Hepatocyte (in vitro differentiated cells): ENCODE results near the gene MIP. TPM values are rescaled to one million over a fixed set of nuclear protein-coding genes. Genes with fewer than 3 reads are reported as not detected.
A peak's percentile ranks its signal among the peaks of the same experiment; 100 is the strongest.

ENCODE experiments used
- DNase-seq: peaks from one replicate; pipeline ENCODE4 v3.0.0-alpha.2; 2016; ENCODE audit warnings: low spot score
- H2AFZ ChIP-seq: fragments of 200-600 bp; sonication (generic); 2 replicates; pipeline ENCODE4 v1.6.0; 2016; ENCODE audit warnings: antibody characterized with exemption, mild to moderate bottlenecking
- H3K27ac ChIP-seq: fragments of 200-600 bp; sonication (generic); 2 replicates; pipeline ENCODE4 v1.5.1; 2016; ENCODE audit warnings: mild to moderate bottlenecking
- H3K27me3 ChIP-seq: fragments of 200-600 bp; sonication (generic); 2 replicates; pipeline ENCODE4 v1.6.1; 2016
- H3K36me3 ChIP-seq: fragments of 200-600 bp; sonication (generic); replicated peaks from 2 replicates; pipeline ENCODE4 v1.5.1; 2016; ENCODE audit warnings: low read depth; ENCODE audit not compliant: insufficient read depth
- H3K4me1 ChIP-seq: fragments of 200-600 bp; sonication (generic); 2 replicates; pipeline ENCODE4 v1.5.1; 2016; ENCODE audit warnings: mild to moderate bottlenecking, moderate library complexity; ENCODE audit not compliant: insufficient read depth
- H3K4me2 ChIP-seq: fragments of 200-600 bp; sonication (generic); 2 replicates; pipeline ENCODE4 v1.6.0; 2016
- H3K4me3 ChIP-seq: fragments of 200-600 bp; sonication (generic); 2 replicates; pipeline ENCODE4 v1.5.1; 2016; ENCODE audit warnings: mild to moderate bottlenecking
- H3K79me2 ChIP-seq: fragments of 200-600 bp; sonication (generic); 2 replicates; pipeline ENCODE4 v1.6.0; 2017; ENCODE audit warnings: mild to moderate bottlenecking
- H3K9me2 ChIP-seq: fragments of 200-600 bp; sonication (generic); replicated peaks from 2 replicates; pipeline ENCODE4 v1.6.0; 2017; ENCODE audit warnings: mild to moderate bottlenecking; ENCODE audit not compliant: insufficient read depth
- H3K9me3 ChIP-seq: fragments of 200-600 bp; sonication (generic); 2 replicates; pipeline ENCODE4 v1.5.1; 2016; ENCODE audit warnings: low read depth, mild to moderate bottlenecking
- H4K20me1 ChIP-seq: fragments of 200-600 bp; sonication (generic); 2 replicates; pipeline ENCODE4 v1.6.0; 2016; ENCODE audit warnings: mild to moderate bottlenecking; ENCODE audit not compliant: insufficient read depth, poor library complexity, severe bottlenecking
- EZH2 ChIP-seq: fragments of 200-600 bp; sonication (generic); IDR thresholded peaks from 2 replicates; pipeline ENCODE4 v1.6.1; 2016; ENCODE audit warnings: antibody characterized with exemption, mild to moderate bottlenecking, borderline replicate concordance
- EZH2phosphoT487 ChIP-seq: fragments of 200-600 bp; sonication (generic); IDR thresholded peaks from one replicate; pipeline ENCODE4 v1.6.1; 2018; ENCODE audit warnings: antibody characterized with exemption, mild to moderate bottlenecking, low read depth, moderate library complexity; ENCODE audit not compliant: unreplicated experiment, severe bottlenecking
- WGBS: methylation state at CpG from one replicate; pipeline ENCODE4 v1.1.6; 2016; ENCODE audit warnings: low lambda C conversion rate; ENCODE audit errors: missing lambda C conversion rate; 5-methylcytosine and 5-hydroxymethylcytosine counted together
- polyA plus RNA-seq: library from polyadenylated mRNA; unstranded; fragments of >200 nt; fragmentation: Nextera tagmentation; extraction: Ambion mirVana; gene quantifications from 2 replicates; pipeline ENCODE4 v1.2.1, GENCODE V29; 2016
- total RNA-seq: library from RNA; depleted of rRNA; stranded (reverse); fragments of >200 nt; gene quantifications from 2 replicates; pipeline ENCODE4 v1.2.3, GENCODE V29; 2014
- TF ChIP-seq, protein P1 (sequence below): fragments of 200-600 bp; sonication (generic); IDR thresholded peaks from 2 replicates; pipeline ENCODE4 v1.5.1; 2016; ENCODE audit warnings: antibody characterized with exemption, mild to moderate bottlenecking; ENCODE audit not compliant: poor library complexity

Gene MIP
- total and polyA plus RNA-seq, 2 experiments from 2014 or later, result not detected

- H3K4me3 ChIP-seq, result no peak overlapping the region
- peaks cover 30% of the 10 kb centered on the region for H3K27me3 ChIP-seq
- no peaks in the 10 kb centered on the region for H3K9me2 ChIP-seq
- H3K27ac ChIP-seq, result no peak overlapping the region
- WGBS, result 87% methylated on average over 12 of the region's 12 CpGs
- TF ChIP-seq, protein P1, sequence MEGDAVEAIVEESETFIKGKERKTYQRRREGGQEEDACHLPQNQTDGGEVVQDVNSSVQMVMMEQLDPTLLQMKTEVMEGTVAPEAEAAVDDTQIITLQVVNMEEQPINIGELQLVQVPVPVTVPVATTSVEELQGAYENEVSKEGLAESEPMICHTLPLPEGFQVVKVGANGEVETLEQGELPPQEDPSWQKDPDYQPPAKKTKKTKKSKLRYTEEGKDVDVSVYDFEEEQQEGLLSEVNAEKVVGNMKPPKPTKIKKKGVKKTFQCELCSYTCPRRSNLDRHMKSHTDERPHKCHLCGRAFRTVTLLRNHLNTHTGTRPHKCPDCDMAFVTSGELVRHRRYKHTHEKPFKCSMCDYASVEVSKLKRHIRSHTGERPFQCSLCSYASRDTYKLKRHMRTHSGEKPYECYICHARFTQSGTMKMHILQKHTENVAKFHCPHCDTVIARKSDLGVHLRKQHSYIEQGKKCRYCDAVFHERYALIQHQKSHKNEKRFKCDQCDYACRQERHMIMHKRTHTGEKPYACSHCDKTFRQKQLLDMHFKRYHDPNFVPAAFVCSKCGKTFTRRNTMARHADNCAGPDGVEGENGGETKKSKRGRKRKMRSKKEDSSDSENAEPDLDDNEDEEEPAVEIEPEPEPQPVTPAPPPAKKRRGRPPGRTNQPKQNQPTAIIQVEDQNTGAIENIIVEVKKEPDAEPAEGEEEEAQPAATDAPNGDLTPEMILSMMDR, result no peak
- no peak overlapping the region for H2AFZ ChIP-seq
- no peaks in the 10 kb centered on the region for H3K4me1 ChIP-seq
- no peak overlapping the region for H3K4me2 ChIP-seq
- H3K36me3 ChIP-seq, result no peaks in the 10 kb centered on the region
- DNase-seq, result no peak
- no peaks in the 10 kb centered on the region for H4K20me1 ChIP-seq
- H3K79me2 ChIP-seq, result no peaks in the 10 kb centered on the region
- H3K9me3 ChIP-seq, result no peaks in the 10 kb centered on the region
Observed at GRCh38 chr12:56486694-56487093, 32.2 kb upstream of the MIP start.

DNA sequence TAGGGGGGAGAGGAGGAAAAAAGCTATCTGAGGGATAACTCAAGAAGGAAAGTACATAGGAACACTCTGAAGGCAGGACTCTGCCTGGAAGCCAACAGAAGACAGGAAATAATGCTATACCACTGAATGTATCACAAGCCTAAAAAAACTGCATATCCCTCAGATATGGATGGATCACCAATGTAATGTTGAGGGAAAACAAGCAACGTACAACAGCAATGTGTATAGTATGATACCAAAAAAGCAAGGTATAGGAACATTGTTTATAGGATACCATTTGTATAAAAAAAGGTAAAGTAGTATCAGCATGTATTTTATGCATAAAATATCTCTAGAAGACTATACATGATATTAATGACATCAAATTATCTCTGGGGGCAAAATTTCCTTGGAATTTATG is 30.1 kb upstream of the MIP start:
- H3K4me3 ChIP-seq, result no peak overlapping the region
- no peaks in the 10 kb centered on the region for H3K79me2 ChIP-seq
- H3K9me3 ChIP-seq, result no peaks in the 10 kb centered on the region
- H3K27me3 ChIP-seq, result peaks cover 18% of the 10 kb centered on the region
- no peak for DNase-seq
- H3K4me1 ChIP-seq, result no peaks in the 10 kb centered on the region
- TF ChIP-seq EZH2phosphoT487 (no peak), EZH2 (no peak)
- TF ChIP-seq, protein P1, result no peak
- H3K27ac ChIP-seq, result no peak overlapping the region
- no peak overlapping the region for H2AFZ ChIP-seq
- no peaks in the 10 kb centered on the region for H3K9me2 ChIP-seq
- H4K20me1 ChIP-seq, result no peaks in the 10 kb centered on the region
- H3K4me2 ChIP-seq, result no peak overlapping the region
- 92% methylated on average over 1 of the region's 1 CpG for WGBS
- H3K36me3 ChIP-seq, result no peaks in the 10 kb centered on the region

GRCh38 chr12:56479625-56480024 is 25.2 kb upstream of the MIP start:
- WGBS, result 93% methylated on average over 7 of the region's 7 CpGs
- no peaks in the 10 kb centered on the region for H3K9me2 ChIP-seq
- H3K79me2 ChIP-seq, result no peaks in the 10 kb centered on the region
- no peaks in the 10 kb centered on the region for H3K27me3 ChIP-seq
- DNase-seq, result no peak
- H4K20me1 ChIP-seq, result no peaks in the 10 kb centered on the region
- no peaks in the 10 kb centered on the region for H3K36me3 ChIP-seq
- TF ChIP-seq EZH2phosphoT487, result no peak
- TF ChIP-seq EZH2, result no peak
- TF ChIP-seq, protein P1, result no peak
- no peak overlapping the region for H3K27ac ChIP-seq
- H3K4me3 ChIP-seq, result no peak overlapping the region
- no peak overlapping the region for H2AFZ ChIP-seq
- H3K4me1 ChIP-seq, result no peaks in the 10 kb centered on the region
- no peaks in the 10 kb centered on the region for H3K9me3 ChIP-seq
- no peak overlapping the region for H3K4me2 ChIP-seq

GRCh38 chr12:56477521-56478225 is 23.2 kb upstream of the MIP start:
- Histone ChIP-seq H3K9me2 (no peaks in the 10 kb centered on the region), H3K36me3 (no peaks in the 10 kb centered on the region), H3K9me3 (no peaks in the 10 kb centered on the region), H3K4me1 (no peaks in the 10 kb centered on the region), H4K20me1 (no peaks in the 10 kb centered on the region), H3K27ac (peak overlapping the region; percentile 31), H3K4me2 (no peak overlapping the region), H3K79me2 (no peaks in the 10 kb centered on the region), H3K4me3 (no peak overlapping the region), H2AFZ (no peak overlapping the region), H3K27me3 (no peaks in the 10 kb centered on the region)
- DNase-seq, result no peak
- TF ChIP-seq, protein P1, result no peak
- no peak for TF ChIP-seq EZH2phosphoT487
- no peak for TF ChIP-seq EZH2
- WGBS, result 91% methylated on average over 6 of the region's 6 CpGs
